Testis (tissue), 3 donors: Measurements from ENCODE around the gene PLCXD3. TPM values are rescaled to one million over a fixed set of nuclear protein-coding genes. Genes with fewer than 3 reads are reported as not detected.

Source experiments
- DNase-seq: peaks from one replicate; pipeline ENCODE4 v3.0.0-alpha.2; 2019
- H3K27ac ChIP-seq, 2 donors: fragments of 200-600 bp; sonication (generic); one replicate each; pipeline ENCODE4 v1.5.1; 2019
- H3K27me3 ChIP-seq: fragments of 200-600 bp; sonication (generic); one replicate; pipeline ENCODE4 v1.5.1; 2019
- H3K36me3 ChIP-seq: fragments of 200-600 bp; sonication (generic); one replicate; pipeline ENCODE4 v1.5.1; 2017; ENCODE audit warnings: low read depth; ENCODE audit errors: missing control alignments
- H3K4me1 ChIP-seq: fragments of 200-600 bp; sonication (generic); one replicate; pipeline ENCODE4 v1.5.1; 2019
- H3K4me3 ChIP-seq, 2 donors: fragments of 200-600 bp; sonication (generic); one replicate each; pipeline ENCODE4 v1.5.1; 2017 to 2019
- H3K9me3 ChIP-seq: fragments of 200-600 bp; sonication (generic); one replicate; pipeline ENCODE4 v1.5.1; 2017
- POLR2A ChIP-seq: fragments of 450-650 bp; IDR thresholded peaks from one replicate; pipeline ENCODE4 v1.6.1; 2017; ENCODE audit warnings: antibody characterized with exemption, mild to moderate bottlenecking, moderate library complexity
- WGBS, 2 donors: methylation state at CpG; one replicate each; pipeline ENCODE4 v1.1.5; 2018; 5-methylcytosine and 5-hydroxymethylcytosine counted together
- intact Hi-C: fragments of 100-400 bp; cut with DNase I; formaldehyde crosslinking; loops from one replicate; pipeline ENCODE4 v1.15.1; 2023; ENCODE audit warnings: low total_unique reads
- polyA plus RNA-seq: library from polyadenylated mRNA; stranded (reverse); fragments of 350-450 nt; fragmentation: Illumina TruSeq; extraction: RNeasy Lipid Tissue Mini Kit (QIAGEN cat#74804); gene quantifications from one replicate; pipeline ENCODE4 v1.2.3, GENCODE V29; 2014; ENCODE audit warnings: low read depth, low replicate concordance; ENCODE audit not compliant: insufficient read depth
- total RNA-seq, 2 donors: library from RNA; depleted of rRNA; stranded (reverse); fragments of >200 nt; gene quantifications; one replicate each; pipeline ENCODE4 v1.2.3, GENCODE V29; 2016
- TF ChIP-seq, protein P1 (sequence below), 3 experiments: fragments of 450-650 bp in 2 of 3; fragments of 200-600 bp in 1 of 3; sonication (generic) in 1 of 3; IDR thresholded peaks; one replicate each; pipeline ENCODE4 v1.5.1; 2016 to 2019; ENCODE audit warnings: antibody characterized with exemption in 3 of 3, mild to moderate bottlenecking in 2 of 3, moderate library complexity in 1 of 3

PLCXD3 gene
- total and polyA plus RNA-seq, 3 donors from 2014 or later, result 0.78 to 1.8 (median 1.7) TPM

DNA sequence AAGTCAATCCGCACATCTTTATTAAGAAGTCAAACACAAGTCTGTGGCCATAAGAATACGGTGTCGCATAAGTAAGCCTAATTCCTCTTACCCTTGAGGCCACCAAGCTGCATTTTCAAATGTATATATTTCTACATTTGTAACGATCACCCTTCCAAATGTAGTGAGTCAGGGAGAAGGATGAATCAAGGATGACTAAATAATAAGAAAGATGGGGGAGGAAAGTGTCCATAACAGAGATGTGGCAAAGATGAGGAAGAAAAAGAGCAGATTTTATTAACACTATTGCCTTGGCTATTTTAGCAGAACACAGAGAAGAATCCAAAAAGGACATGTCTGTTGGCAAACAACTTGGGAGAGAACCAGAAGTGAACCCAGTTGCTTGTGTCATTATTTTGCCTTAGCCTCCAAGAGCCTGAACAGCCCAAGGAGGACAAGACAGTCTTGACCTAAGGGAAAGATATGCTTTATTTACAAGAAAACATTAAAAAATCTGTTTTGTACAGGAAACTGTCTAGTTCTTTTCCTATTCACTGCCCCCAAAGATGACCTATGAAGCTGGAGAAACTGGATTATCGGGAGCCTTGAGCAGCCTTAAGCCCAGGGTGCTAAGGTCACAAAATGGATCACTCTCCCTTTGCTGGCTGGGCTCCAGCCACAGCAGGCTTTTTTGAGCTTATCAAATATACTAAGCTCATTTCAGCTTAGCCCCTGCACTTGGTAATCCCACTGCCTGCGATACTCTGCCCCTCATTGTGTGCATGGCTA, 101.5 kb downstream of the PLCXD3 start:
- TF ChIP-seq, protein P1, sequence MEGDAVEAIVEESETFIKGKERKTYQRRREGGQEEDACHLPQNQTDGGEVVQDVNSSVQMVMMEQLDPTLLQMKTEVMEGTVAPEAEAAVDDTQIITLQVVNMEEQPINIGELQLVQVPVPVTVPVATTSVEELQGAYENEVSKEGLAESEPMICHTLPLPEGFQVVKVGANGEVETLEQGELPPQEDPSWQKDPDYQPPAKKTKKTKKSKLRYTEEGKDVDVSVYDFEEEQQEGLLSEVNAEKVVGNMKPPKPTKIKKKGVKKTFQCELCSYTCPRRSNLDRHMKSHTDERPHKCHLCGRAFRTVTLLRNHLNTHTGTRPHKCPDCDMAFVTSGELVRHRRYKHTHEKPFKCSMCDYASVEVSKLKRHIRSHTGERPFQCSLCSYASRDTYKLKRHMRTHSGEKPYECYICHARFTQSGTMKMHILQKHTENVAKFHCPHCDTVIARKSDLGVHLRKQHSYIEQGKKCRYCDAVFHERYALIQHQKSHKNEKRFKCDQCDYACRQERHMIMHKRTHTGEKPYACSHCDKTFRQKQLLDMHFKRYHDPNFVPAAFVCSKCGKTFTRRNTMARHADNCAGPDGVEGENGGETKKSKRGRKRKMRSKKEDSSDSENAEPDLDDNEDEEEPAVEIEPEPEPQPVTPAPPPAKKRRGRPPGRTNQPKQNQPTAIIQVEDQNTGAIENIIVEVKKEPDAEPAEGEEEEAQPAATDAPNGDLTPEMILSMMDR (IDR thresholded peaks at IDR 0.05), result no peak
- TF ChIP-seq POLR2A, result no peak
- H3K36me3 ChIP-seq, result no peaks in the 10 kb centered on the region
- no peak for DNase-seq
- peaks cover 19% of the 10 kb centered on the region for H3K4me1 ChIP-seq
- H3K4me3 ChIP-seq, result no peak overlapping the region
- no peak overlapping the region for H3K27ac ChIP-seq
- no peaks in the 10 kb centered on the region for H3K9me3 ChIP-seq
- 76 to 79% methylated on average over 6 of the region's 6 CpGs for WGBS, 2 donors
- no peaks in the 10 kb centered on the region for H3K27me3 ChIP-seq
- intact Hi-C loops, result no loop called here

DNA sequence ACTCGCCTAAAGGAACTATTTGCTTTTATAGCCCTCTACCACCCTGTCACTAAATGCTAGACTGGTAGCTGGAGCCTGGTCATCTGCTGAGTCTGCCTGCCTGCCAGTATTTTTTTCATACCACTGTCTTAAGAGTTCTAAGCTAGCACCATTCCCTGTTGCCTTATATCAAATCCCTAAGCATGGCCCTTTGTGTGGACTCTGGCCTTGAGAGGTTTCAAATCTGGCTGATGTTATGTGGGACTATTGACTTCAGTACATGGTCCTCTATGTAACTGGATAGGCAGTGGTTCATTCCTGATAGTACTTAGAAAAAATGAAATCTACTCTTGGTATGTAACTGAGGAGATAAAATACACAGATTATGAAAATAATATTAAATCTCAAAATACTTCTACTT, 103.5 kb downstream of the PLCXD3 start:
- no peaks in the 10 kb centered on the region for H3K36me3 ChIP-seq
- intact Hi-C loops, result no loop called here
- DNase-seq, result no peak
- no peak overlapping the region for H3K27ac ChIP-seq
- no peaks in the 10 kb centered on the region for H3K27me3 ChIP-seq
- H3K4me1 ChIP-seq, result peaks cover 19% of the 10 kb centered on the region
- H3K4me3 ChIP-seq, result no peak overlapping the region
- 89 to 100% methylated on average over 1 of the region's 1 CpG for WGBS, 2 donors
- TF ChIP-seq, protein P1 (IDR thresholded peaks at IDR 0.05), result no peak
- TF ChIP-seq POLR2A, result no peak
- no peaks in the 10 kb centered on the region for H3K9me3 ChIP-seq

DNA sequence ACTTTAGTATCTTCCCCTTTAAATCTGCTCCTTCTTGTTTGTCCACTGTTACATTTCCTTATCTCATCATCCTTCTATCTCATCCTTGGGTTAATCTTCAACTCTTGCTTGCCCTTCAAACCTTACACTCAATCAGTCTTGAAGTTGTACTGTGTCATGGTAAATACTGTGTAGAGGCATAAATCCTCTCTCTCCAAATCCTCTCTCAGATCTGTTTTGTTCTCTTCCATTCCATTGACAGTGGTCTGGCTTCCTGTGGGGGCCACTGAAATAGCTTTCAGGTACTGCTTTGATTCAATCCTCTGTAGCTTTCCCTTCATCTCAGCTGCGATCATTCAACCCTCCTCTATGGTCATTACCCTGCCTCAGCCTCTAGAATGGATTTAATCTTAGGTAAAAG, 104.0 kb downstream of the PLCXD3 start:
- Histone ChIP-seq H3K27ac (peak overlapping the region in 1 of 2 donors; percentile 1), H3K4me3 (no peak overlapping the region), H3K9me3 (no peaks in the 10 kb centered on the region), H3K27me3 (no peaks in the 10 kb centered on the region), H3K4me1 (peaks cover 19% of the 10 kb centered on the region), H3K36me3 (no peaks in the 10 kb centered on the region)
- intact Hi-C loops, result no loop called here
- TF ChIP-seq, protein P1 (IDR thresholded peaks at IDR 0.05), result no peak
- no peak for TF ChIP-seq POLR2A
- WGBS, 2 donors, result 95 to 97% methylated on average over 1 of the region's 1 CpG
- DNase-seq, result no peak

DNA sequence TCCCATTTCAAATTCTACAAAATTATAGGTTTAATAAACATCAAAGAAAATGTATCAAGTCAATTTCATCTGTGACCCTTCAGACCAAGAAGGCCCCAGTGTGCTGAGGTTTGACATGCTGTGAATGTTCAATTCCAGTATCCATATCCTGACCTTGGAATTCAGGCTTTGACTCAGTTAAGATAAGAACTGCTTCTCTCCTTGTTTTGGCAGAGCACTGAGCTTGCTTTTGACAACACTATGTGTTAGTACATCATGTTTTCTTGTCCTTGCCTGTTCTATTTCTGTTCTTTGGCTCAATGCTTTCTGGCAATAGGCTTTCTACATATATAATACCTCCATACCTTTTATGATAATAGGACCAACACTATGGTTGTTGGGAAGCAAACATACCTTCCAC, 105.6 kb downstream of the PLCXD3 start:
- no peaks in the 10 kb centered on the region for H3K36me3 ChIP-seq
- TF ChIP-seq, protein P1 (IDR thresholded peaks at IDR 0.05), result no peak
- no peak for TF ChIP-seq POLR2A
- H3K27ac ChIP-seq, result peak overlapping the region; percentile 51
- H3K4me3 ChIP-seq, result no peak overlapping the region
- H3K4me1 ChIP-seq, result peaks cover 11% of the 10 kb centered on the region
- H3K27me3 ChIP-seq, result no peaks in the 10 kb centered on the region
- intact Hi-C loops, result no loop called here
- peak; percentile 32 for DNase-seq
- H3K9me3 ChIP-seq, result no peaks in the 10 kb centered on the region

DNA sequence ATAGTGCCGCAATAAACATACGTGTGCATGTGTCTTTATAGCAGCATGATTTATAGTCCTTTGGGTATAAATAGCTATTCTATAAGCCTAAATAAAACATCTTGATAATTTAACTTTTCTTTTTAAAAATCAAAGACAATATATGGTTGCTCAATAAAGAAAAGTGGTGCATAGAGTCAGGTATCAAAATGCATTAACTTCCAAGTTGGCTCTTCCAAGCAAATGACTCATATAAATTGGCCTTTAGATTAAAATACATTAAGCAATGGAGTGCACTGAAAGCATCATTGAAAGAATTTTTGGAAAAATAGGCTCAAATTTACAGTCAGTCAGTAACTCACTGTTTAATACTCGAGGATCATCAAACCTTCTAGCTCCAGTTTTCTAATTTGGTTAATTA, 106.6 kb downstream of the PLCXD3 start:
- no peak overlapping the region for H3K4me3 ChIP-seq
- H3K27ac ChIP-seq, result peak overlapping the region in 1 of 2 donors; percentile 51
- TF ChIP-seq, protein P1 (IDR thresholded peaks at IDR 0.05), result no peak
- TF ChIP-seq POLR2A, result no peak
- no peaks in the 10 kb centered on the region for H3K9me3 ChIP-seq
- DNase-seq, result no peak
- H3K27me3 ChIP-seq, result no peaks in the 10 kb centered on the region
- WGBS, 2 donors, result 95 to 96% methylated on average over 3 of the region's 3 CpGs
- no peaks in the 10 kb centered on the region for H3K36me3 ChIP-seq
- intact Hi-C loops, result no loop called here
- H3K4me1 ChIP-seq, result peaks cover 3% of the 10 kb centered on the region
